ELF-1 (cell line): ENCODE measurements around the gene ANKRD62.
A peak's percentile ranks its signal among the peaks of the same experiment; 100 is the strongest.

ENCODE experiments used
- DNase-seq: peaks from one replicate; pipeline ENCODE4 v3.0.0-alpha.2; 2016; ENCODE audit warnings: low read depth, low spot score

ANKRD62 gene

GRCh38 chr18:12093520-12094257 lies at the start of gene ANKRD62:
ANKRD62 (plus strand) TSS chr18:12093843; CDS start chr18:12094018, 175 bp downstream.
- peak; percentile 37 for DNase-seq

- DNase-seq = no peak
These were observed 49.1 kb upstream of the ANKRD62 start for GRCh38 chr18:12044591-12044990.

GRCh38 chr18:12046046-12046750 lies 47.4 kb upstream of the ANKRD62 start:
- no peak for DNase-seq

GRCh38 chr18:12046751-12047335 lies 46.8 kb upstream of the ANKRD62 start:
- peak; percentile 22 for DNase-seq

GRCh38 chr18:12048010-12048826 lies 45.4 kb upstream of the ANKRD62 start:
- DNase-seq = no peak

GRCh38 chr18:12048827-12049175 lies 44.8 kb upstream of the ANKRD62 start:
- DNase-seq = no peak

GRCh38 chr18:12049978-12050811 lies 43.4 kb upstream of the ANKRD62 start:
- DNase-seq = no peak

GRCh38 chr18:12052866-12053265 lies 40.8 kb upstream of the ANKRD62 start:
- no peak for DNase-seq

GRCh38 chr18:12053289-12053688 lies 40.4 kb upstream of the ANKRD62 start:
- no peak for DNase-seq

- no peak for DNase-seq
These were observed 37.4 kb upstream of the ANKRD62 start for GRCh38 chr18:12056034-12056883.

GRCh38 chr18:12056884-12057402 lies 36.7 kb upstream of the ANKRD62 start:
- DNase-seq = no peak

- DNase-seq = peak; percentile 35
These were observed 36.1 kb upstream of the ANKRD62 start for GRCh38 chr18:12057419-12058039.

GRCh38 chr18:12059334-12060181 lies 34.1 kb upstream of the ANKRD62 start:
- DNase-seq = no peak

- no peak for DNase-seq
These were observed 33.3 kb upstream of the ANKRD62 start for GRCh38 chr18:12060182-12060870.

- no peak for DNase-seq
These were observed 32.0 kb upstream of the ANKRD62 start for GRCh38 chr18:12061685-12062084.

GRCh38 chr18:12062974-12063373 lies 30.7 kb upstream of the ANKRD62 start:
- no peak for DNase-seq

GRCh38 chr18:12064086-12064763 lies 29.4 kb upstream of the ANKRD62 start:
- no peak for DNase-seq
